ENCODE measurements around the gene GOLT1B.

DNA sequence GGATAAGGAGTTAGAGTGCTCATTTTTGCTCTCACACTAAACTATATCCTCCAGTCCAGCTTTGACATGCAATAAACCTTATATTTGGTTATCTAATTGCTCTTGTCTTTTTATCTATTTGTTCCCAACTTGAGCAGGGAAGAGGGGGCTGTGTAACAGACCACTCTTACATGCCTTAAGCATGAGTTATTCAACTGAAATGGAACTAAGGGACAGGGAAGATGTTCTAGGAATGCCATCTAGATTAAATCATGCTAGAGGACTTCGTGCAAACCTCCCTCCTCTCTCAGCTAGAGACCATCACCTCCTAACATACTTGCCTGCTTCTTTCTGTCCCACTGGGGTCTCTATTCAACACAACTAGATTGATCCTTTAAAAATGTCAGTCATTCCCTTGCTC is 45.1 kb downstream of the GOLT1B start:
- TF ChIP-seq CTCF (conservative IDR thresholded peaks at IDR 0.05; ENCODE audit: low read depth, low read length) (no peak), EZH2 (IDR thresholded peaks at IDR 0.05; ENCODE audit: borderline replicate concordance, low read depth, low read length, poor library complexity, severe bottlenecking) (no peak)

Measured in A673 (cell line).